Measurements from ENCODE around the gene SPN.

- no peak for TF ChIP-seq POLR2A (IDR thresholded peaks at IDR 0.05; ENCODE audit: borderline replicate concordance, extremely low read depth, insufficient read depth, insufficient read length)
- TF ChIP-seq POLR2AphosphoS5 (IDR thresholded peaks at IDR 0.05; ENCODE audit: low read depth, low read length) = no peak
- no peak for TF ChIP-seq EZH2 (IDR thresholded peaks at IDR 0.05)
- no peak for TF ChIP-seq EZH2phosphoT487 (IDR thresholded peaks at IDR 0.05; ENCODE audit: borderline replicate concordance)
- no peak for TF ChIP-seq CTCF (IDR thresholded peaks at IDR 0.05 in 2 of 3, conservative IDR thresholded peaks at IDR 0.05 in 1 of 3; ENCODE audit: borderline replicate concordance in 1 of 3, insufficient read depth in 1 of 3, low read depth in 2 of 3, low read length in 2 of 3)
- no peak for TF ChIP-seq RAD21 (IDR thresholded peaks at IDR 0.05; ENCODE audit: low read depth)
- no peak for TF ChIP-seq SIN3A (IDR thresholded peaks at IDR 0.05; ENCODE audit: low read depth)
- no peak for TF ChIP-seq SRF (IDR thresholded peaks at IDR 0.05; ENCODE audit: low read depth)
- no peak for TF ChIP-seq ATF3 (IDR thresholded peaks at IDR 0.05)
- TF ChIP-seq TCF7L2 (IDR thresholded peaks at IDR 0.05; ENCODE audit: borderline replicate concordance, extremely low read depth, insufficient read depth, insufficient read length) = no peak
Observed at GRCh38 chr16:29663807-29664090, 702 bp downstream of the SPN start.
